CD4-positive, alpha-beta T cell treated with Interleukin-6 at 100 ng/mL for 8 hours (primary cell): ENCODE measurements around the gene LGALS1.

Experiments used
- DNase-seq: peaks from one replicate; pipeline ENCODE4 v3.0.0-alpha.2; 2020; ENCODE audit warnings: mixed read lengths, low spot score

LGALS1 gene

DNA sequence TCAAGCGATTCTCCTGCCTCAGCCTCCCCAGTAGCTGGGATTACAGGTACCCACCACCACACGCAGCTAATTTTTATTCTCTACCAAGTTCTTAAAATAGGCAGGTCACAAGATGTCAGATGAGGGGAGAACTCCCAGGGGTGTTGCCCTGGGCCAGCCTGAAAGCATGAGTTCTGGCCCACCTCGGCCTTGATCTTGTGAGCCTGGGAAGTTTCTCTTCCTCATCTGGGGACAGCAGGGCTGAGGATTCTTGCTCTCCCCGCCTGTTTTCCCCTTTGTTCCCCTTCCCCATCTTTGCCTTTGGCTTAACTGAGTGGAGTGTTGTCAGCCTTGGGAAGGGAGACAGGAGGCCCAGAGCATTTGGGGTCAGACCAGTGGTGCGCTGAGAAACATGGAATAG is 13.4 kb upstream of the LGALS1 start:
- no peak for DNase-seq

GRCh38 chr22:37663521-37664140 is 11.8 kb upstream of the LGALS1 start:
- no peak for DNase-seq

DNA sequence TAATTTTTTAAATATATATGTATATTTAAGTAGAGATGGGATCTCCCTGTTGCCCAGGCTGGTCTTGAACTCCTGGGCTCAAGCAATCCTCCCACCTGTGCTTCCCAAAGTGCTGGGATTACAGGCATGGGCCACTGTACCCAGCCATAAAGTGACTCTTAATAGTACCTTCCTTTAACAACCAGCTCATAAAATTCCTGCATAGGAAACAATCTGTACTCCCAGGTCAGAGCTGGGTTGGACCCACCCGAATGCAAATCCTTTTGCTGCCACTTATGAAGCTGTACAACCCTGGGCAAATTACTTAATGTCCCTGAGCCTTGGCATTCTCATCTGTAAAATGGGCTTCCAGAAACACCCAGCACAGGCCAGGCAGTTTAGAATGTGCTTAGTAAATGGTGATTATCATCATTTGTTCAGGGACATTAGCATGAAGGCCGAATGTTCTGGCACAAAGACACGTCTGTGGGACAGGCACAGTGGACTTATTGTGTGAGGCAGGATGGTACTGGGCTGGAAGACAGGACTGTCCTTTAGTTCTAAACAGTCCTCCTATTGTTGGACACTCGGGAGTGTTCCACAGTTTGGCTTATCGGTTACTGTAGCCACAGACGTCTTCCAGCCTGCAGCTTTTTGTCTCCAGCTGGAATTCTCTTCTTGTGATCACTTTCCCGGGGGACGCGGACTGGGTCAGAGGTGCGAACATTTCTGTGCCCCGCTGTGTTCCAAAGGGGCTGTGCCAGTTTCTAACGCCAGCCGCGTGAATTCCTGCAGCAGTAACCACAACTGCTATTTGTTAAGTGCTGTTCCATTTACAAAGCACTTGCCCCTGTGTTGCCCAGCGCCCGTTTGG is 11.0 kb upstream of the LGALS1 start:
- DNase-seq: no peak

- no peak for DNase-seq
Observed at GRCh38 chr22:37665487-37665886, 9.9 kb upstream of the LGALS1 start.

- no peak for DNase-seq
Observed at GRCh38 chr22:37669586-37669985, 5.8 kb upstream of the LGALS1 start.

- no peak for DNase-seq
Observed at GRCh38 chr22:37672206-37672919, 3.1 kb upstream of the LGALS1 start.

DNA sequence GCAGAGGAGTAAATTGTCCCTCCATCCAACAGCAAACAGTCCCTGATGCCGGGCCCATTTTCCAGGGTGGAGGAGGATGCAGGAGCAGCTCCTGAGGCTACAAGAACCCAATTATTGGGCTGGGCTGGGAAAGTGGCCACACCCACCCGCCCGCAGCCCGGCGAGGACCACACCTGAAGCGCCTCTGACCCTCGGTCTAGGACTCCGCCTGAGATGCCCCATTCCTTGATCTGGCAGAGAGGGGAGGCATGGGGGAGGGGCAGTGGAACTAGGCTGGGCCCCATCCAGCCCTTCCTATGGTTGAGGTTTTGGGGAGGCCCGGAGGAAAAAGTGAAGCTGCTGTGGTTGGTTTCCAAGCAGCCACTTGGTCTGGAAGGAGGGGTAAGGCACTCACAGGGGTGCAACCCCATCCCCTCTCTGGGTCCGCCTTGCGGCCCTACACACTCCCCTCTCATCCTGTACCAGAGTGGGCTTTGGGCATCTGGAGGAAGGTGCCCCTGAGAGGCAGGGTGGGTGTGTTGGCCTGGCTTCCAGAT is 2.4 kb upstream of the LGALS1 start:
- no peak for DNase-seq

DNA sequence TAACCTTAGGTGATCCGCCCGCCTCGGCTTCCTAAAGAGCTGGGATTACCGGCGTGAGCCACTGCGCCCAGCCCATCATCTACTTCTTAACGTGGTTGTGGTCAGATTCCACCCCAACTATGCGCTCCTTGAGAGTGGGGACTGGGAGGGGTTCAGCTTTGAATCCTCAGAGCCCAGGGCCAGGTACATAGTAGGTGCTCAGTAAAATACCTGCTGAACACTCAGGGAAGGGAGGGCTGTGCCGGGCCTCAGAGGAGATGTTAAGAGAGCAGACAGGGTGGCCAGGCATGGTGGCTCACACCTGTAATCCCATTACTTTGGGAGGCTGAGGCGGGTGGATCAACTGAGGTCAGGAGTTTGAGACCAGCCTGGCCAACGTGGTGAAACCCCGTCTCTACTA is 1.2 kb upstream of the LGALS1 start:
- DNase-seq: no peak

DNA sequence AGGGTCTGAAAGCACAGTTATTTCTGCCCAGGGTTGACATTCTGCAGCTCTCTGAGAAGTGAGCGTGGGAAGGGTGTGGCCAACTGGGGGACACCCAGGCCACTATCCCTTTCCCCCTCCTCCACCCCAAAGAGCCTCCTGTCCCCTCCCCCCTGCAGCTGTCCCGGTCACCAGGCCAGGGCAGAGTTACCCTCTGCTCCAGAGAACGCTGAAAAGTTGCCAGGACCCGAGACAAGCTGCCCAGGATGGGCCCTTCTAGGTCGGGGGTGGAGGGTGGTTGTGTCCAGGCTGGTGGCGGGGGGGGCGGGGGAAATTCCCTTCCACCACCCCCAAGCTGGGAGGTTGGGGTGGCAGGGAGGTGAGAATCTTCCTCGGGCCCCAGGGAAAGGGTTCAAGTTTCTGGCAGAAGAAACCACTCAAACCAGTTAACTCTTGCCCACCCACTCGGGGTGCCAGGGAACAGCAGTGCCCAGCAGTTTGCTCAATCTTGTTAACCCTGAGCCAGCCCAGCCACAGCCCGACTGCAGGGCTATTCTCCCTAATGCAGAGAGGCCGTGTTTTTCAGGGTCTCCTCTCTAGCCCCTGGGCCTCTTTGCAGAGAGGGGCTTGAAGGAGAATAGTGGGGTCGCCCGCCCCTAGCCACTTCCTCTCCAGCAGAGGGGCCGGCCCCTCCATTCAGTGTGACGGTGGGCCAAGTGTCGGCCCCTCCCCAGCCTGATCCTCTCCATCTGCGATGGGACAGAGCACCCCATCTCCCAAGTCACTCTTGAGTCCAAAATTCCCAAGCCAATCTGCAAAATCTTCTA is 697 bp downstream of the LGALS1 start:
- DNase-seq: no peak

DNA sequence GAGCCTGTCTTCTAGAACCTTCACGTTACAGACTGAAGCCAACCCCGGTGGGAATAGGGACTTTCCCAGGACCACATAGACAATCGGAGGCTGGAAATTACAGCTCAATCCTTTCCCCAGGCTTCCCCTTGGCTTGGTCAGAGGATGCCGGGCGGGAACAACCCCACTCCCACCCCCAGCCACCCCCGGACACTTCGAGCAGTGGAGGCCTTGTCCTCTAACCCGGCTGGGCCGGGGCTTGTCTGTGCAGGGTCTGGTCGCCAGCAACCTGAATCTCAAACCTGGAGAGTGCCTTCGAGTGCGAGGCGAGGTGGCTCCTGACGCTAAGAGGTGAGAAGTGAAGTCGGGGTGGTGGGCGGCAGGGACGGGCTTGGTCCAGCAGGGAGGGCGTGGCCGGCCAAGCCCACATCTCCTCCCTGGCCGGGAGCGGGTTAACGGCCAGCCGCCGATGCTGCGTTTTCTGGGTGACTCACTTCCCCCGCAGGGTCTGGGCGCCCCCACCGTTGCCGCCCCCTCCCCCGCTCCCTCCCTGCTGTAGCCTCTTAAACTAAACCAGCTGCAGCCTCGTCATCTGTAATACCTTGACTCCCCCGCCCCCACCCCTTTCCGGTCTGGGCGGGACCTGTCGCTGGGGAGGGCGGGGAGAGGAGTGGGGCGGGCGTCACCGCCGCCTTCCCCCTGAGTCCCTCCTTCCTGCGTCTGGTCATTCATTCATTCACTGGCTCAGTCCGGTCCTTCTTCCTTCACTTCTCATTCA is 1.5 kb downstream of the LGALS1 start:
- peak; percentile 93 for DNase-seq

- DNase-seq: no peak
Observed at GRCh38 chr22:37677493-37677974, 2.1 kb downstream of the LGALS1 start.

GRCh38 chr22:37678372-37678771 is 2.9 kb downstream of the LGALS1 start:
- DNase-seq: no peak

DNA sequence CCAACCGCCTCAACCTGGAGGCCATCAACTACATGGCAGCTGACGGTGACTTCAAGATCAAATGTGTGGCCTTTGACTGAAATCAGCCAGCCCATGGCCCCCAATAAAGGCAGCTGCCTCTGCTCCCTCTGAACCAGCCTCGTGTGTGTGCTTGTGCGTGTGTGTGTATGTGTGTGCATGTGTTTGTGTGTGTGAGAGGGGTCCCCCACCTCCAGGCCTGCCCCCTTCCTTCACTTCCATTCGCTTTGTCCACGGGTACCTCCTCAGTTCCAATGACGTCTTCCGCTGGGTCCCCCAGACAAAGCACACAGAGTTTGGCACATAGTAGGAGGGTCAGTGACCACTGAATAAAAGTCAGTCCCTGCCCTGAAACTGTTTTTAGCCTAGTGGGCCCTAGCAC is 4.2 kb downstream of the LGALS1 start:
- no peak for DNase-seq

- no peak for DNase-seq
Observed at GRCh38 chr22:37680191-37680851, 4.9 kb downstream of the LGALS1 start.

DNA sequence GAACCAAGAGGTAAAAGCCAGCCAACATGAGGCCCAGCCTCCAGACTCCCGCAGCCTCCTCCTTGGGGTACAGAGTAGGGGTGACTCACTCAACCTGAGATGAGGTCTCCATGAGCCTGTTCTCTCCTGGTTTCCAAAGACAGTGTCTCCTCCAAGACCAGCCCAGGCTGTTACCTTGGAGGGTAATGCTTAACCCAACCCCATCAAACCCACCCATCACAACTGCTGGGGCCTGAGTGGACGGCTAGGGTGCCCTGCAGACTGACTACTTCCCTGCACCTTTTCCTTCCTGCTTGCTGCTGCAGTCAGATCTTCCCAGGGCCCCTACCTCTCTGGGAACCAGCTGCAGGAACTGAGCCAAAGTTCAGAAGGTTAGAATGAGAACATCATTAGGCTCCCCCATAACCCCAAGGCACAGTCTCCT is 5.6 kb downstream of the LGALS1 start:
- DNase-seq: no peak

GRCh38 chr22:37681556-37682049 is 6.2 kb downstream of the LGALS1 start:
- DNase-seq: peak; percentile 79

GRCh38 chr22:37684803-37685615 is 9.6 kb downstream of the LGALS1 start:
- DNase-seq: no peak

GRCh38 chr22:37686002-37686982 is 10.9 kb downstream of the LGALS1 start, which contains the start of gene NOL12:
Gene NOL12 (plus strand): TSS chr22:37686343. CDS start chr22:37686393, 50 bp downstream.
- peak; percentile 74 for DNase-seq
